Dermis microvascular lymphatic vessel endothelial cell (primary cell): ENCODE measurements around the gene VKORC1L1. TPM values are rescaled to one million over a fixed set of nuclear protein-coding genes. Genes with fewer than 3 reads are reported as not detected.

Experiments used
- total RNA-seq: library from RNA; depleted of rRNA; stranded (reverse); fragments of >200 nt; gene quantifications from 2 replicates; pipeline ENCODE4 v1.2.1, GENCODE V29; 2014

VKORC1L1 gene
- total RNA-seq, 1 donor from 2014 or later: 16.6 TPM

Other genes starting within 250 kb of the VKORC1L1 start
- gene GUSB, start 109.1 kb downstream of the VKORC1L1 start, total RNA-seq: 37.7 and 83.2 TPM in 2 replicates
- 58.4 and 60.7 TPM in 2 replicates for gene ASL, start 202.7 kb downstream of the VKORC1L1 start, total RNA-seq
- 21.4 and 25.5 TPM in 2 replicates for gene CRCP, start 241.8 kb downstream of the VKORC1L1 start, total RNA-seq